Measurements from ENCODE around the gene SUMO2. TPM values are rescaled to one million over a fixed set of nuclear protein-coding genes. Genes with fewer than 3 reads are reported as not detected.
"Not testable (repeated sequence)": the region's sequence is repeated elsewhere in the genome, so short reads cannot be mapped to it uniquely, and the experiment has no call there.

The SUMO2 gene
- polyA plus RNA-seq, 1 donor (not counting 4 experiments of a cell fraction or from before 2014, with no cell fraction given), result 393 TPM

- FAIRE-seq (no peak), DNase-seq (ENCODE audit: low read depth, low spot score) (no peak)
- Histone ChIP-seq H3K27me3 (ENCODE audit: control insufficient read depth, extremely low read depth, insufficient read depth, low read length) (no peaks in the 10 kb centered on the region), H3K27ac (ENCODE audit: control insufficient read depth, insufficient read depth, low read length) (no peak overlapping the region), H3K4me2 (ENCODE audit: control insufficient read depth, extremely low read depth, insufficient read depth, low read depth, low read length) (no peak overlapping the region), H3K9ac (ENCODE audit: control insufficient read depth, extremely low read depth, insufficient read depth, low read length) (no peak overlapping the region), H3K36me3 (ENCODE audit: control insufficient read depth in 2 of 2, extremely low read depth in 1 of 2, insufficient read depth in 2 of 2, low read length in 2 of 2) (peaks cover 12 to 18% of the 10 kb centered on the region in 2 experiments), H3K4me3 (ENCODE audit: control insufficient read depth in 2 of 3, extremely low read depth in 1 of 3, insufficient read depth in 2 of 3, low read depth in 1 of 3, low read length in 3 of 3) (no peak overlapping the region), H3K9me3 (ENCODE audit: control insufficient read depth, low read depth, low read length) (no peaks in the 10 kb centered on the region), H3K79me2 (ENCODE audit: control insufficient read depth, insufficient read depth, low read length) (peaks cover 4% of the 10 kb centered on the region), H2AFZ (ENCODE audit: control insufficient read depth, low read length) (no peak overlapping the region), H3K4me1 (ENCODE audit: control insufficient read depth, extremely low read depth, insufficient read depth, low read length) (peaks cover 7% of the 10 kb centered on the region), H4K20me1 (ENCODE audit: control insufficient read depth, extremely low read depth, insufficient read depth, low read length) (no peaks in the 10 kb centered on the region), H3K9me1 (ENCODE audit: control insufficient read depth, extremely low read depth, insufficient read depth, low read length) (no peaks in the 10 kb centered on the region)
- dilution Hi-C loops (cut with MboI; ENCODE audit: extremely low pct_ligation_motif_present, low sequenced_read_pairs), result no loop called here
- TF ChIP-seq, protein P1, sequence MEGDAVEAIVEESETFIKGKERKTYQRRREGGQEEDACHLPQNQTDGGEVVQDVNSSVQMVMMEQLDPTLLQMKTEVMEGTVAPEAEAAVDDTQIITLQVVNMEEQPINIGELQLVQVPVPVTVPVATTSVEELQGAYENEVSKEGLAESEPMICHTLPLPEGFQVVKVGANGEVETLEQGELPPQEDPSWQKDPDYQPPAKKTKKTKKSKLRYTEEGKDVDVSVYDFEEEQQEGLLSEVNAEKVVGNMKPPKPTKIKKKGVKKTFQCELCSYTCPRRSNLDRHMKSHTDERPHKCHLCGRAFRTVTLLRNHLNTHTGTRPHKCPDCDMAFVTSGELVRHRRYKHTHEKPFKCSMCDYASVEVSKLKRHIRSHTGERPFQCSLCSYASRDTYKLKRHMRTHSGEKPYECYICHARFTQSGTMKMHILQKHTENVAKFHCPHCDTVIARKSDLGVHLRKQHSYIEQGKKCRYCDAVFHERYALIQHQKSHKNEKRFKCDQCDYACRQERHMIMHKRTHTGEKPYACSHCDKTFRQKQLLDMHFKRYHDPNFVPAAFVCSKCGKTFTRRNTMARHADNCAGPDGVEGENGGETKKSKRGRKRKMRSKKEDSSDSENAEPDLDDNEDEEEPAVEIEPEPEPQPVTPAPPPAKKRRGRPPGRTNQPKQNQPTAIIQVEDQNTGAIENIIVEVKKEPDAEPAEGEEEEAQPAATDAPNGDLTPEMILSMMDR (optimal IDR thresholded peaks at IDR 0.05 in 1 of 3, IDR thresholded peaks at IDR 0.05 in 1 of 3, conservative IDR thresholded peaks at IDR 0.05 in 1 of 3; ENCODE audit: extremely low read depth in 1 of 3, insufficient read depth in 2 of 3, low read length in 3 of 3), result no peak
- TF ChIP-seq EZH2 (IDR thresholded peaks at IDR 0.05; ENCODE audit: low read length), result no peak
Observed at GRCh38 chr17:75135452-75135851, 47.3 kb downstream of the SUMO2 start.

DNA sequence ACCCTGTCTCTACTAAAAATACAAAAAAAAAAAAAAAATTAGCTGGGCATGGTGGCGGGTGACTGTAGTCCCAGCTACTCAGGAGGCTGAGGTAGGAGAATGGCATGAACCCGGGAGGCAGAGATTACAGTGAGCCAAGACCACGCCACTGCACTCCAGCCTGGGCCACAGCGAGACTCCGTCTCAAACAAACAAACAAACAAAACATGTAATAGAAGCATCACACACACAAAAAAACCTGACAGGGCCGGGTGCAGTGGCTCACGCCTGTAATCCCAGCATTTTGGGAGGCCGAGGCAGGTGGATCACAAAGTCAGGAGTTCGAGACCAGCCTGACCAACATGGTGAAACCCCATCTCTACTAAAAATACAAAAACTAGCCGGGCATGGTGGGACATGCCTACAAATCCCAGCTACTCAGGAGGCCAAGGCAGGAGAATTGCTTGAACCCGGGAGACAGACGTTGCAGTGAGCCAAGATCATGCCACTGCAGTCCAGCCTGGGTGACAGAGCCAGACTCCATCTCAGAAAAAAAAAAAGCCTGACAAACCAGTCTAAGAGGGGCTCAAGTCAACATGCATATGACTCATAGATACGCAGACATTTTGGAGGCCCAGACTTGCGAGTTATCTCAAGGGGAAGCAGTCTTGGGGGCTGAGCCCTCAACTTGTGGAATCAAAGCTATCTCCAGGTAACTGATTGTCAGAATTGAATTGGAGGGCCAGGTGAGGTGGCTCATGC is 49.0 kb downstream of the SUMO2 start:
- H4K20me1 ChIP-seq (ENCODE audit: control insufficient read depth, extremely low read depth, insufficient read depth, low read length); dilution Hi-C loops (cut with MboI; ENCODE audit: extremely low pct_ligation_motif_present, low sequenced_read_pairs); H3K27me3 ChIP-seq (ENCODE audit: control insufficient read depth, extremely low read depth, insufficient read depth, low read length); H3K4me3 ChIP-seq (ENCODE audit: control insufficient read depth in 2 of 3, extremely low read depth in 1 of 3, insufficient read depth in 2 of 3, low read depth in 1 of 3, low read length in 3 of 3); DNase-seq (ENCODE audit: low read depth, low spot score); H3K79me2 ChIP-seq (ENCODE audit: control insufficient read depth, insufficient read depth, low read length); H2AFZ ChIP-seq (ENCODE audit: control insufficient read depth, low read length); H3K9me1 ChIP-seq (ENCODE audit: control insufficient read depth, extremely low read depth, insufficient read depth, low read length); H3K9me3 ChIP-seq (ENCODE audit: control insufficient read depth, low read depth, low read length); H3K27ac ChIP-seq (ENCODE audit: control insufficient read depth, insufficient read depth, low read length); H3K4me1 ChIP-seq (ENCODE audit: control insufficient read depth, extremely low read depth, insufficient read depth, low read length); FAIRE-seq; H3K4me2 ChIP-seq (ENCODE audit: control insufficient read depth, extremely low read depth, insufficient read depth, low read depth, low read length); H3K9ac ChIP-seq (ENCODE audit: control insufficient read depth, extremely low read depth, insufficient read depth, low read length): not testable (repeated sequence)
- H3K36me3 ChIP-seq (ENCODE audit: control insufficient read depth in 2 of 2, extremely low read depth in 1 of 2, insufficient read depth in 2 of 2, low read length in 2 of 2), result peaks cover 15 to 23% of the 10 kb centered on the region in 2 experiments

- Histone ChIP-seq H3K4me3 (ENCODE audit: control insufficient read depth in 2 of 3, extremely low read depth in 1 of 3, insufficient read depth in 2 of 3, low read depth in 1 of 3, low read length in 3 of 3) (no peak overlapping the region), H3K36me3 (ENCODE audit: control insufficient read depth in 2 of 2, extremely low read depth in 1 of 2, insufficient read depth in 2 of 2, low read length in 2 of 2) (peaks cover 15 to 24% of the 10 kb centered on the region in 2 experiments), H3K4me2 (ENCODE audit: control insufficient read depth, extremely low read depth, insufficient read depth, low read depth, low read length) (no peak overlapping the region), H2AFZ (ENCODE audit: control insufficient read depth, low read length) (no peak overlapping the region), H3K27me3 (ENCODE audit: control insufficient read depth, extremely low read depth, insufficient read depth, low read length) (no peaks in the 10 kb centered on the region), H3K9me1 (ENCODE audit: control insufficient read depth, extremely low read depth, insufficient read depth, low read length) (no peaks in the 10 kb centered on the region), H3K79me2 (ENCODE audit: control insufficient read depth, insufficient read depth, low read length) (peaks cover 7% of the 10 kb centered on the region), H3K27ac (ENCODE audit: control insufficient read depth, insufficient read depth, low read length) (no peak overlapping the region), H4K20me1 (ENCODE audit: control insufficient read depth, extremely low read depth, insufficient read depth, low read length) (no peaks in the 10 kb centered on the region), H3K4me1 (ENCODE audit: control insufficient read depth, extremely low read depth, insufficient read depth, low read length) (peaks cover 9% of the 10 kb centered on the region), H3K9ac (ENCODE audit: control insufficient read depth, extremely low read depth, insufficient read depth, low read length) (no peak overlapping the region), H3K9me3 (ENCODE audit: control insufficient read depth, low read depth, low read length) (no peaks in the 10 kb centered on the region)
- TF ChIP-seq, protein P1 (optimal IDR thresholded peaks at IDR 0.05 in 1 of 3, IDR thresholded peaks at IDR 0.05 in 1 of 3, conservative IDR thresholded peaks at IDR 0.05 in 1 of 3; ENCODE audit: extremely low read depth in 1 of 3, insufficient read depth in 2 of 3, low read length in 3 of 3), result no peak
- no peak for TF ChIP-seq EZH2 (IDR thresholded peaks at IDR 0.05; ENCODE audit: low read length)
- dilution Hi-C loops (cut with MboI; ENCODE audit: extremely low pct_ligation_motif_present, low sequenced_read_pairs), result no loop called here
- DNase-seq (ENCODE audit: low read depth, low spot score) (no peak), FAIRE-seq (no peak)
Observed at GRCh38 chr17:75133001-75133400, 49.8 kb downstream of the SUMO2 start.
